Stimulated activated CD8-positive, alpha-beta memory T cell treated with anti-CD3 and anti-CD28 coated beads, Interleukin-15, amount 100 ng/mL, for 24 hours (primary cell): ENCODE measurements around the gene AGBL4.
"Not testable (repeated sequence)": the region's sequence is repeated elsewhere in the genome, so short reads cannot be mapped to it uniquely, and the experiment has no call there.

Experiments used
- DNase-seq: peaks from one replicate; pipeline ENCODE4 v3.0.0-alpha.2; 2020; ENCODE audit warnings: low read depth

Gene AGBL4

DNA sequence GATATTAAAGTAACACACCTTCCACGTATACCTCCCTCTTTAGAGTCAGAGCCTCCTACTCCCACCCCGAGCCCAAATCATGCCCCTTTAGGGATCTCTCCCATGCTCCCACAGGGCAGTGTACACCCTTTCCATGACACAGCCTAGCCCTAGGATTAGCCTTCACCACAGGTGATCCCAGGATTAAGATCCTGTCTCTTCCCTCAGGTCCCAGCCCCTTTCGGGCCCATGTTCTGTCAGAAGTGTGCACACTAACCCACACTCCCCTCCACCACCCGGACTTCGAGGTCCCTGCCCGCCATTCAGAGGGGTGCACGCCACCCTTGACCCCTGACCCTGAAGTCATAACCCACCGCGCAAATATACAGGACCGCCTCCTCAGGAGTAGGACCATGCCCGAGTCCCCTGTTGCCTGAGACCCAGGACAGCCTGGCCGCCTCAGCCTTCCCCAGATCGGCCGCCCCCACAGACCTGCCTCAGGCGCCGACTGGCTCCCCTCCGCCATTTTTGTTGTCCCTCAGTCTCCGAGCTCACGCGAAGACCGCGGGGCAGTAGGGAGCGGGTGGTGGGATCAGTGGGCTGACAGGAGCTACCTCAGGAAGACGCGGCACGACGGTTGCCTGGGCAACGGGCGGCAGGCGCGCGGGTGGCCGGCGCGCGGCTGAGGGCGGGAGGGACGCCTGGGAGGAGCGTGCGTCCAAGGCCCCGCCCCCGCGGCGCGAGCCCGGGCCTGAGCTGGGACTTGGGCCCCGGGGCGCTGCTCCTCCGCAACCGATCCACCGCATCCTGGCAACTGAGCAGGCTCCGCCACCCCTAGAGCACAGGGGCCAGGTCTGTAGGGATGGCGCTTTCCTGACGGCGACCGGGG lies at the start of gene AGBL4:
TSS of gene AGBL4 (minus strand) at position 663 of the 868 bp plus-strand sequence.
- no peak for DNase-seq

DNA sequence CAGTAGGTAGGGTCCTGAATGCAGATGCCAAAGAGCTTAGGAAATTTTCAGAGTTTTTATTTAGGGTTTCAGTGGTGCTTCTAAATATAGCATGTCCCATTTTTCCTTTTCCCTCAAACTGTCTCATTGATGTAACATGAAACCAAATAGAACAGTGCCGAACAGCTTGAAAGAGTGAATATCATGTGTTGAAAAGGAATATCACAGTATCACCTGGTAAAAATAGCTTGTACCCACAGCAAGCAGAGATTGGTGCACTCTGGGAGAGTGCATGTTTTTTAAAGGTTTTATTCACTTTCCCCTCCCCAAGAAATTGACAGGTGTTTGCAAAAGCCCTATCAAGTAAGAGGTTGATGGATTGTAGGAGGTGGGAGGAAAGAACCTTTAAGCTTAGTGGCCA lies 43.1 kb upstream of the AGBL4 start:
- no peak for DNase-seq

DNA sequence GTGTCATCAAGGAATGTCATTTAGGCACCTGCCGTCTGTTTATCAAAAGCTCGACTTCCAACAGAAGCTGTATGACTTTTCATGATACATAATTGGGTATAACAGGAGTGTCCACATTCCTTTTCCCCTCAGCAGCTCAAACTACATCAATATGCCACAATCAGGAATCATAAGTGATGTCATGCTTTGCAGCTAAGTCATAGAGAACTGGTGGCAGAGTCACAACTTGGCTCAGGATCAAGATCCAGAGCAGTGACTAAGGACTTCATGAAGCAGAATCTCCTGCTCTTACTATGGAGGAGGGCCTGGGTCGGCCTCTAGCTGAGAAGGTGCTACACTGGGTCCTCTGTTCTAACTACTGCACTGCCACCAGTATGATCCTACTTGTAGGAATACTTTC lies 36.5 kb upstream of the AGBL4 start:
- DNase-seq = no peak

DNA sequence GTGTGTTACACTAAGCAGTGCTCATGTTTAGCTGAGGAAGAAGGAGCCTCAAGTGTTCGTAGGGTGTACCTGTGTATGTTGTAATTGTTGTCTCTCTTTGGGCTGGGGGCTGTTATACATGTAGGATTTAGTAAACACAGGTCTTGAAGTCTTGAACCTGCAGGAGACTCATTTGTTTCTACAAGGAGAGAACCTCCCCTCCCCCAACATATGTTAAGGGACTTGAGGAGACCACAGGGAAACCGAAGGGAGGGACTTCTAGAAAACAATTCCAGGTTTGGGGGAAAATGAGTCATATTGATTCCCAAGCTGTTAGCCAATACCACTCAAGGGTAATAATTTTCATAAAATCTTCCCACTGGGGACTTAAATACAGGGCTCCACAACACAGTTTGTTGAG lies 25.0 kb upstream of the AGBL4 start:
- no peak for DNase-seq

DNA sequence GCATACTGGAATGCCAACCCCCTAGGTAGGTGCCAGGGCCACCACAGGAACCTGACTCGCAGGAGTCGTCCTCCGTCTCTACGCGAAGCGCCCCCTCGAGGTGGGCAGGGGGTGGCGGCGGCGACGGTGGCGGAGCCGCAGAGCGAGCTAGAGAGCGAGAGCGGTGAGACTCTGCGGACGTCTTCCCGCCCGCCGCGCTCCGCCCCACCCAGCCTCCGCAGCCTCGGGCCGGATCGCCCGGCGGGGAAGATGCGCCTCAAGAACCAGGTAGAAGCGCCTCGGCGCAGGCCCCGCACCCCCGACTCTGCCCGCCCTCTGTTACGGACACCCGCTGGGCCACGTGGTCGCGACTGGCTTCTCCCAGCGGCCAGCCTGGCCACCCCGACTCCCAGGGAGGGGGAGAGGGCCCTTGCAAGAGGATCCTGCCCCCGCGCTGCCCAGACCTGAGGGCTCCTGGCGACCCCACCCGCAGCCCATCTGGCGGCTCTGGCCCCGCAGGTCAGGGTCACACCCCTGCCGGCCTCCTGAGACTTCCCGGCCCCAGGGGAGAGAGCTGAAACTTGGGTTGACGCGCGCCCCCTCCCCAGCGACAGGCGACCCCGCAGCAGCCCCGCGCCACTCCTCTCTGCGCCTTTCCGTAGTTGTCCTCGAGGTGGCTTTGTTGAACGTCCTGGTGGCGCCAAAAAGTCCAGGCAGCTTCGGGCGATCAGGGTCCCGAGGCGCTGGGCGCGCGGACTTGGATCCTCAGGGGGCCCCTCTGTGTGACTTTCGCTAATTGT lies 24.4 kb upstream of the AGBL4 start:
- DNase-seq = no peak

DNA sequence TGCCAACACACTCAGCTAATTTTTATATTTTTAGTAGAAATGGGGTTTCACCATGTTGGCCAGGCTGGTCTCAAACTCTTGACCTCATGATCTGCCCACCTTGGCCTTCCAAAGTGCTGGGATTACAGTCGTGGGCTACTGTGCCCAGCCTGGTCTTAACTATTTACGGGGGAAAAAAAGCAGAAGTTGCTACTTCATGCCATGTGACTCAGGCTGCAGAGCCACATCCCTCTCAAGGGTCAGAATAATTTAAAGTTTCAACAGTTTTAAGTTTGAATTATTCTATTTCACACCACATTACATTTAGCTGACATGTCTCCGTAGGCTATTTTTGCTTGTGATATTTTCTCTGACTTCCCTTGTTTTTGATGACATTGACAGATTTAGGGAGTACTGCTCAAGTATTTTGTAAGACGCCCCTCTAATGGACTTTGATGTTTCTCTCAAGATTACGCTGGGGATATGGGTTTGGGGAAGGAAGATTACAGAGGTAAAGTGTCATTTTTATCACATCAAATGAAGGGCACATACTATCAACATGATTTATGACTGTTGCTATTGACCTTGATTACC lies 14.6 kb upstream of the AGBL4 start:
- no peak for DNase-seq

DNA sequence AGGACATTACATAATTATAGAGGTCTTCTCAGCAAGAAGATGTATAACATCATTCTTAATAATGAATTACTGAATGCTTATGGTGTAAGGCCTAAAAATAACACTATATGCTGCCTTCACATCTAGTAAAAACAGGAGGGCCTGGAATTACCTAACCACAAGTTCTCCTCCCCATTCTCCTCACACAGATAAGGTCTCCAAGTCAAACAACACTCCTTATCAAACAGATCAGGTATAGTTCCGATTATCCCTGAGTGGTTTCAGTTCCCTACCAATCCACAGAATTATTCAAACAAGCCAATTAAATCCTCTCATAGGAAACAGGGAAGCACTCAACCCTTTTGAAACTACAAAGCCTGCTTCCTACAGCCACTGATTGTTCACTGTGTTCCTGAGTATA lies 4.0 kb upstream of the AGBL4 start:
- DNase-seq = no peak

DNA sequence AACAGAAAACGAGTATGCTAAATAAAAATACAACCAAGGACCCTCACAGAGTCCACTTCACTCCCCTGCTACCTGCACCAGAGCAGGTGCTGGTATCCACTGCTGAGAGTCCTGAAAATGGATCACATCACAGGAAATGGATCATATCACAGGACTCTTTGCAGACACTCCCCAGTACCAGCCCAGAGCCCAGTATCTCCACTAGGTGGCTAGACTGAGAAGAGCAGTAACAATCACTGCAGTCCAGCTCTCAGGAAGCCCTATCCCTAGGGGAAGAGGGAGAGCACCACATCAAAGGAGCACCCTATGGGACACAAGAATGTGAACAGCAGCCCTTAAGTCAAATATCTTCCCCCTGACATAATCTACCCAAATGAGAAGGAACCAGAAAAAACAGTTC lies 28.0 kb downstream of the AGBL4 start:
- DNase-seq = no peak

DNA sequence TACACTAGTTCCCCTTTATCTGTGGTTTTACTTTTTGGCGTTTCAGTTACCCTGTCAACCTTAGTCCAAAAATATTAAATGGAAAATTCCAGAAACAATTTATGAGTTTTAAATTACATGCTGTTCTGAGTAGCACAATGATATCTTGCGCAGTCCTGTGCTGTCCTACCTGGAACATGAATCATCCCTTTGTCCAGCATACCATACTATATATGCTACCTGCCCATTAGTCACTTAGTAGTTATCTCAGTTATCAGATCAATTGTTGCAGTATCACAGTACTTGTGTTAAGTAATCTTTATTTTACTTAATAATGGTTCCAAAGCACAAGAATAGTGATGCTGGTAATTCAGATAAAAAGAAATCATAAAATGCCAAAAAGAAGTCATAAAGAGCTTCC lies 52.7 kb downstream of the AGBL4 start:
- DNase-seq = no peak

DNA sequence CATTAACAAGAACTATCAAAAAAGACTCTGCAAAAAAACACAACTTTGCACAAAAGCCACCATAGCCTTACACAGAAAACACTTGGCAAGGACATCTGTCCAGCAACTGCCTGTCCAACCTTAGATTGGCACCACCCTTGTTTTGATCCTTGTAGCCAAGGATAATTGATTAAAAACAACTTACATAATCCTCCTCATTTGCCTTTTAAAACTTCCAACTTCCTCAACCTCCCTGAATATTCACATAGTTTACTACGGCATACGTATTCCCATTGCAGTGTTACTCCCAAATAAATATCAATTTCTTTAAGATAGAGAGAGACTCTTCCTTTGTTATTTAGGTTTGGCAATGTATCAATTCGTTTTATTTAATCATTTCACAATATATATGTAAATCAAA lies 72.4 kb downstream of the AGBL4 start:
- DNase-seq = no peak

DNA sequence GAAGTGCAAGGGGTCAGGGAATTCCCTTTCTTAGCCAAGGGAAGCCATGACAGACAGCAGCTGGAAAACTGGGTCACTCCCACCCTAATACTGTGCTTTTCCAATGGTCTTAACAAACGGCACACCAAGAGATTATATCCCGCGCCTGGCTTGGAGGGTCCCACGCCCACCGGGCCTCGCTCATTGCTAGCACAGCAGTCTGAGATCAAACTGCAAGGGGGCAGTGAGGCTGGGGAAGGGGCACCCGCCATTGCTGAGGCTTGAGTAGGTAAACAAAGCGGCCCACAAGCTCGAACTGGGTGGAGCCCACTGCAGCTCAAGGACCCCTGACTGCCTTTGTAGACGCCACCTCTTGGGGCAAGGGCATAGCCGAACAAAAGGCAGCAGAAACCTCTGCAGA lies 108.5 kb downstream of the AGBL4 start:
- not testable (repeated sequence) for DNase-seq

DNA sequence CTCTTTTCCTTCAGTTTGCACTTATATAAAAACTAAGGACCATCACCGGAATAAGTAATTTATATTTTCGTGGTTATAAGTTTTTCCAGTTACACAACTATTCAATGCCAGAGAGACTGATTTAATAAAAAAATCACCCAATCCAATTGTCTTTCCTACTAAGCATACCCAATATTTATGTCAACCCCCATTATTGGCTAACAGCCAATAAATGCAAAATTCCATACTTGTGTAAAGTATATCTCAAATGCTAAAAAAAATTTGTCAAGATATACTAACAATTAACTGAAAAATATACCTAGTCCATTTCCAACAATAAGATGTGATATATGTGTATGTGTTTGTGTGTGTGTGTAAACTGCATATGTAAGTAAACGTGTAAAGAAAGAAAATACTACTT lies 117.4 kb downstream of the AGBL4 start:
- DNase-seq = no peak

DNA sequence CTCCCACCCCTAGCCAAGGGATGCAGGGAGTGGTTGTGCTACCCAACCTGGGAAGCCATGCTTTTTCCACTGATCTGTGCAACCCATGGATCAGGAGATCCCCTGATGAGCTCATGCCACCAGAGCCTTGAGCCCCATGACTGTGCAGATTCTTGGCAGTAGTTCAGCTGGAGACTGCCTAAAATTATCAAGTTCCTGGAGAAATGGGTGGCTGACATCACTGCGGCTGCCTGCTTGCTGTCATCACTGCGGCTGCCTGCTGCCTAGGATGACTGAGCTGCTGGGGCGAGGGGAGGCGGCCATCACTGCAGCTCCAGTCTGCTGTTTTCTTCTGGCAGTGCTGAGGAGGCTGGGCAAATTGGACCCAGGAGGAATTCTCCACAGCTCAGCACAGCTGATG lies 159.2 kb downstream of the AGBL4 start:
- DNase-seq = no peak

DNA sequence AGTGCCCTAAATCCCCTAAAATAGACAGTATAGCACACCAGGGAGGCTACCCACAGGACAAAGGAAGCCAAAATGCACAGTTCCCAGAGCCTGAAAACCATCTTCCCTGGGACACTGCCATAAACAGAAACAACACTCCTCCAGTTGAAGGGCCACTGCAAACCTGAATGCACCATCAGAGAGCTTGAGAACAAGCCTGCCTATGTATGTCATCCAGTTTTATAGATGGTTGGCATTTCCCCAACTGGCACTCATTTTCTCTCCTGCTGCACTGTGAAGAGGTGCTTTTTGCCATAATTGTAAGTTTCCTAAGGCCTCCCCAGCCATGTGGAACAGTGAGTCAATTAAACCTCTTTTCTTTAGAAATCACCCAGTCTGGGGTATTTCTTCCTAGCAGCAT lies 169.0 kb downstream of the AGBL4 start:
- DNase-seq = no peak

DNA sequence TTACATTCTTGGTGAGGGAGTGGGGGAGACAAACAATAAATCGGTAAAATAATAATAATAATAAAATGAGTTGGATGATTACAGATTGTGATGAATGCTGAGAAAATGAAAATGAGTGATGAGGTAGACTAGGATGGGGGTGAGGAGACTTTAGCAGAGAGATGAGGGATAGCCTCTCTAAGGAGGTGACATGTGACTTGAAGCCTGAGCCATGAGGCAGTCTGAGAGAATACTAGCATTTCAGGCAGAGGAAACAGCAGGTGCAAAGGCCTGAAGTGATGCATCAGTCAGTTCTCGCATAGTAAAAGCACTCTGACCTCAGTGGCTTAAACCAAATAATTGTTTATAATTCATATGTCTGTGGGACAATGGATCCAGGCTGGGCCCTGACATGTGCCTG lies 181.2 kb downstream of the AGBL4 start:
- no peak for DNase-seq

DNA sequence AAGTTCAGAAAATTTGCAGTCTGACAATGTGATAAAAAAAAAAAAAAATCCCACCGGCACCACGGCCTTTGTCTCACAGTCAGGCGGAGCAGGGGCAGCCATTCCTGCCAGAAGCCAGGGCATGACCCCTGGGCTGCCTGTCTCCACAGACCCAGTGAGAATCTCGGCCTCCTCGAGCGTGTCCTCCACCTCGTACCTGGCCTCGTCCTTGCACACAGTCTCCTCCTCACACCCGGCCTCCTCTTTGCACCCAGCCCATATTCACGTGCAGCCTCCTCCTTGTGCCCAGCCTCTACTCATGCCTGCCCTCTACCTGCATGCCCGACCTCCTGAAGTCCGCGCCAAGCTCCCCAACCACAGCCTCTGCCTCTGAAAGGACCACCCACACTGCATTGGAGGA lies 182.0 kb downstream of the AGBL4 start:
- no peak for DNase-seq

DNA sequence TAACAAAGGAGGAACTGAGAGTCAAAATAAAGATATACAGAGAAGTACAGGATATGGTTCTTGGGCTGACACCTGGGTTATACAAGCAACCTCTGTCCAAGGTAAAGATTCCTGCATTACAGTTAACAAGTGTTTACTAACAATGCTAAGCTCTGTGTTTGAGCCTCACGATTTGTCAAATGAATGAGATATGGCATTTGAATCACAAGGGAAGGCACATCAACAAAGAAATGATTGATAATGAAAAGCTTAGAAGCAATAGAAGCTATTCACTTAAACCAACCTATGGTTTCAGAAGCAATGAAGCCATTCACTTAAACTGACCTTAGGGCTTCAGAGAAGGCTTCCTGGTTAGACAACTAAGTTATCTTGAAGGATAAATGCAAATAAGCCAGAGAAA lies 199.5 kb downstream of the AGBL4 start:
- no peak for DNase-seq

DNA sequence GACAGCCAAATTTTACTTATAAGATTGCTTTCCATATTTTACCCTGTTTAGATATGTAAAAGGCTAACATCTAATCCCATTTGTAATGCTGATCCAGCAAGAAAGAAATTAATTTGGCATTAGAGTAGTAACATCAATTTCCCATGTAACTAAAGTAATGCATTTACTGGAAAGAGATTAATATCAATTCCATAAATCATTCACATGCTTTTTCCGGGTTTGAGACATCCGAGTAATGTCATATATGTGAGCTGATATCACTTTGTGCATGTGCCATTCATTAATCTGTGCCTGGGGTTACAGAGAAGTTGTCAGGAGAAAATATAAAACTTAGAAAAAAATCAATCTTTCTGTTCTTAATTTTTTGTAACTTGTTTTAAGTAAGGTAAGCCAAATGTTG lies 206.1 kb downstream of the AGBL4 start:
- DNase-seq = no peak

DNA sequence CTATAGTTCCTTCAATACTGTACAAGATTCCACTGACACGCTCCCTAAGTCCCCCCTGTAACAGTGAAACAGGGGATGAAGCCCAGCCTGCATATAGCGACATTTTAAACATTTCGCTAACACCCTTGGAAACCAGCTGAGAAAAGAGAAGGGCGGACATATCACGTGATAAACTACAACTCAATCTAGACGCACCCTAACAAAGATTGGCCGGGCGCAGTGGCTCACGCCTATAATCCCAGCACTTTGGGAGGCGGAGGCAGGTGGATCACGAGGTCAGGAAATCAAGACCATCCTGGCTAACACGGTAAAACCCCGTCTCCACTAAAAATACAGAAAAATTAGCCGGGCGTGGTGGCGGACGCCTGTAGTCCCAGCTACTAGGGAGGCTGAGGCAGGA lies 236.7 kb downstream of the AGBL4 start:
- not testable (repeated sequence) for DNase-seq

DNA sequence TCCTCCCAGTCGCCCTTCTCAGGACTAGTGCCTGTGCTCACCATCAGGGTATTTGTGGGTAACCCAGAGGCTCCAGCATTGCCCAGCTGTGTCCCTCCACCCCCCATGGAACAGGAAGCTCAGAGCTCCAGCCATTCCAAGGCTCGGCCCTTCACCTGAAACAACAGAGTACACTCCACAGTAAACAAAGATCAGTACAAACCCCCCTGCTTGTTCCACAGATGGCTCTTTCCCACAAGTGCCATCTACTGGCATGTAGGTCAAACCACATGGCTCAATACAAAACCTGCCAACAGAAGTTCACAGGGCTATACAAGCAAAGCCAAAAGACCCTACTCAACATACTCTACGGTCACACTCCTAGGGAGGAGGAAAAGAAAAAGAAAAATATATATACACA lies 258.7 kb downstream of the AGBL4 start:
- no peak for DNase-seq

DNA sequence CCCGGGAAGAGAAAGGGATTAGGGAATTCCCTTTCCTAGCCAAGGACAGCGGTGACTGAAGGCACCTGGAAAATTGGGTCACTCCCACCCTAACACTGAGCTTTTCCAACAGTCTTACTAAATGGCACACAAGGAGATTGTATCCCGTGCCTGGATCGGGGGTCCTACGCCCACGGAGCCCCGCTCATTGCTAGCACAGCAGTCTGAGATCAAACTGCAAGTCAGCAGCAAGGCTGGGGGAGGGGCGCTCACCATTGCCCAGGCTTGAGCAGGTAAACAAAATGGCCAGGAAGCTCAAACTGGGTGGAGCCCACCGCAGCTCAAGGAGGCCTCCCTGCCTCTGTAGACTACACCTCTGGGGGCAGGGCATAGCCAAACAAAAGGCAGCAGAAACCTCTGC lies 285.6 kb downstream of the AGBL4 start:
- DNase-seq = not testable (repeated sequence)

DNA sequence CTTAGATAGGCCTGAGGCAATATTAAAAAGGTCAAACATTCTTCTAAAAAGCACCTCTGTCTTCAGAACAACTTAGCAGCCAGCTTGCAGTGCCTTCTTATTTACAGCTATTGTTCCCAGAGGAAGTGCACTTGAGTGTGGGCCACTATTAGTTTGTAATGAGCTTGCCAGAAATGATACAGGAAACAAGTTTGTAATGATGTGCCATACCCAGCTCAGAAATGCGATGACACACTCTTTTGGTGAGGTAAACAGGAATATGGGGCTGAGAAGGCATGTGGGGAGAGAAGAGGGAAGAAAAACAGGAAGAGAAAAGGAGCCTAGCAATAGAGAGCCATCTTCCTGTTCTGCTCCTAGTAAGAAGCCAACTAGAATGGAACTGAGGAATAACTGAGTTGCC lies 295.4 kb downstream of the AGBL4 start:
- DNase-seq = no peak

DNA sequence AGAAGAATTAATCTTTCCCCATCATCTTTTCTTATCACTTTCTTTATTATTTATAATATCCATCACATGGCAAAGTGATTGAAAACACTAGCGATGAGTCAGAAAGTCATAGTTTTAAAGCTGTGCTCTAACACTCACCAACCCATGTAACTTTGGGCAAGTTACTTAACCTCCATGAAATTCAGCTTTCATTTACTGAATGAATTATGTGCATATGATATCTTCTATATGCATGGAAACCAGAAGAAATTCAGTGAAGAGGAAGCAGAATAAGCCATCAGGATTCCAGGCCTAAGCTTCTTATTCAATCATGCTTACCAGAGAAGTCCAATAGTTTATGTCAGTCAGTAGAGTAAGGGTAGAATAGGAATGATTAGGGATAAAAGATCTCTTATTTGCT lies 300.1 kb downstream of the AGBL4 start:
- no peak for DNase-seq
